Embryonic facial prominence (tissue), 1 donor: ENCODE results near the gene RYR3.

Experiments
- DNase-seq: peaks from one replicate; pipeline ENCODE4 v3.0.0-alpha.2; 2016; ENCODE audit errors: extremely low spot score

RYR3 gene

GRCh38 chr15:33700695-33701303 is 390.0 kb downstream of the RYR3 start:
- DNase-seq: peak; percentile 59

- no peak for DNase-seq
These were observed 390.5 kb downstream of the RYR3 start for GRCh38 chr15:33701304-33701696.

- DNase-seq: no peak
These were observed 395.4 kb downstream of the RYR3 start for GRCh38 chr15:33706173-33706572.

DNA sequence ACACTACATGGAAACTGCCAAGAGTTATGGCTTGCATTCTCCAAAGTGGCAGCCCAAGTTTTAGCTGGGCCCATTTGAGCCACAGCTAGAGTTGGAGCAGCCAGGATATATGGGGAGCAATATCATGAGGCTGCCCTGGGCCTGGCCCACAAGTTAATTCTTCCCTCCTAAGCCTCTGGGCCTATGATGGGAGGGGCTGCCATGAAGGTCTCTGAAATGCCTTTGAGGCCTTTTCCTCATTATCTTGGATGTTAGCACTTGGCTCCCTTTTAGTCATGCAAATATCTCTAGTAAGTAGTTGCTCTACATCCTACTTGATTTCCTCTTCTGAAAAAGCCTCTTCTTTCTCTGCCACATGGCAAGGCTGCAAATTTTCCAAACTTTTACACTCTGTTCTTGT is 400.0 kb downstream of the RYR3 start:
- DNase-seq: no peak

DNA sequence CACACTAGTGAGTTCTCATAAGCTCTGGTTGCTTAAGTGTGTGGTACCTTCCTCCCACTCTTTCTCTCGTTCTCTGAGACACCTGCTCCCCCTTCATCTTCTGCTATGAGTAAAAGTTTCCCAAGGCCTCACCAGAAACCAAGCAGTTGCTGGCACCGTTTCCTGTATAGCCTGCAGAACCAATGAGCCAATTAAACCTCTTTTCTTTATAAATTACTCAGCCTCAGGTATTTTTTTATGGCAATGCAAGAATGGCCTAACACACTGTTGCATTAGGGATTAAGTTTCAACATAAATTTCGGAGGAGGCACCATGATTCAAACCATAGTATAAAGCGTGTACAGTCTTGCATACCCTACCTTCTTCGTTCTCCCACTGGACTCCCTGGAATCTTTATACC is 405.3 kb downstream of the RYR3 start:
- no peak for DNase-seq

GRCh38 chr15:33720952-33721351 is 410.2 kb downstream of the RYR3 start:
- no peak for DNase-seq

GRCh38 chr15:33722005-33722672 is 411.4 kb downstream of the RYR3 start:
- DNase-seq: no peak

- DNase-seq: no peak
These were observed 411.9 kb downstream of the RYR3 start for GRCh38 chr15:33722673-33723015.

DNA sequence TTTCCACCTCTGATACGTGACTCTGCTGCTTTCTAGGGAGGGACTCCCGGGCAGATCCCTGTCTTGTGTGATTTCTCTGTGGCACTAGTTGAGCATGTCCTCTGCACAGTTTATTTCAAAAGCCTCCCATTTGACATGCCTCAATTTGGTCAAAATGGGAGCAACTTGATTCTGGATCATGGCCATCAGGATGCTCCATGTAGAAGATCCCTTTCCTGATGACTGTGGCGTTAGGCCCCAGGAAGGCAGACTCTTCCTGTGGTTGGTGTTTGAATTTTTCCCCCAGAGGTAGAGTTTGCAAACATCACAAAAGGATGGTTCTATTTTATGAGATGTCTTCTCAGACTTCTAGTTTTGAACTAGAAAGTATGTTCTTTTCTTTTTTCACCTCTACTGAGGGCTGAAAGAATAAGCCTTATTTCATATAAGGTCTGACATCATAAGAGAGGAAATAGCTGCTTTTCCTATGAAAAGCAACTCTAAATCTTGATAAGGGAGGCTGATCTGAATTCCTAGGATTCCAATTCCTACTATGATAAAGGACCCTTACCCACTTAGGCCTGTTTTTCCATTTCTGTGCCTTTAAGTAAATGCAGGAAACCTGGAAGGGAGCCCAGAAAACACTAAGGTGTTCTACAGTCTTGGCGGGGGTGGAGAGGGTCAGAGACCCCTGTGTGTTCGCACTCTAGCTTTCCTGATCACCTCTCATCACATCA is 413.7 kb downstream of the RYR3 start:
- DNase-seq: no peak

GRCh38 chr15:33729653-33730052 is 418.9 kb downstream of the RYR3 start:
- DNase-seq: no peak

- no peak for DNase-seq
These were observed 420.0 kb downstream of the RYR3 start for GRCh38 chr15:33730815-33731214.

DNA sequence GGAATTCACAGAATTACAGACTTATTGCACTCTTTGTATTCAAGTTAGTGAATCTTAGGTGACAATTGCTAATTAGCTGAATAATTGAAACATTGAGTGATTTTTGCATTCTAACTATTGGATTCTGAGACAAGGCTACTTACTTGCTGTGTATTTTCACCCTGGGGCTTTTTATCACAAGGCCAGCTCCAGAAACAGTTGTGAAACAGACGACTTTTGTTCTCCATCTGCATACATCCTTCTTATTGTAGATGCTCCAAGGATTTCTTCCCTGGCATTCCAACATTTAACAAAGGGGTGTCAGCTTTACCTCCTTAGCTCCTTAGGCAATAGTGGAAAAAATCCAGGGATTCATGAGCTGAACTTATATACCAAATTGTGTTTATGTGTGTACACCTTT is 424.4 kb downstream of the RYR3 start:
- DNase-seq: no peak

- DNase-seq: no peak
These were observed 425.0 kb downstream of the RYR3 start for GRCh38 chr15:33735637-33736247.

GRCh38 chr15:33737687-33738601 is 427.2 kb downstream of the RYR3 start:
- no peak for DNase-seq

DNA sequence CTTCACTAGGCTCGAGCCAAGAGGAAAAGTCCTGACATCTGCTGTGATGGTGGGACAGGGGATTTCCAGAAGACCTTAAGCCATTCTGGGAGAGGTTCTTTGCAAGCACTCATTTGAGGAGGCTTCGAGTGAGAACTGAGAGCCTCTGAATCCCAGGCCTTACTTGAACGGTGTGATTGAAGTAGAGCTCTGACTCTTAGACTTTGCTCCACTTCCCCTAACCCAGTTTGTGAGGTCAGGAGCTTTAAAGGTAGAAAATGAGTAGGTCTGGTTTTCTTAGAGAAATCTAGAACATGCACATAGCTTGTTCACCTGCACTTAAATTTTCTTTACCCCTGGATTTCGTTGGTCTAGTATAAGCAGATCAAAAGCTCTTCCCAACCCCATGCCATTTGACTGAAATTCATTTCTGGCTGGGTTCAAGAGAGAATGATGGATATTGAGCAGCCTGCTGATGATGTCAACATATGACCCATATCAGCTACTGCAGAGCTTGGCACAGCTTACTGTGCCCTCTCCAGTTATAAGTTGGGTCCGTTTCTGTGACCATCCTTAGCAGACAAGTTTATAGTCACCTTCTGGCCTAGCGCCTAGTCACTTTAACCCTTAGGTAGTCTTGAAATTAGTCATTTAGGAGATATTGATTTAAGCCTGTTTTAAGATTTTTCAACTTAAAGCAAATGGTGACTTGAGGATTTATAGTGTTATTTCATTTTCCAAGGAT is 428.3 kb downstream of the RYR3 start:
- DNase-seq: no peak

- no peak for DNase-seq
These were observed 431.5 kb downstream of the RYR3 start for GRCh38 chr15:33742306-33742705.

DNA sequence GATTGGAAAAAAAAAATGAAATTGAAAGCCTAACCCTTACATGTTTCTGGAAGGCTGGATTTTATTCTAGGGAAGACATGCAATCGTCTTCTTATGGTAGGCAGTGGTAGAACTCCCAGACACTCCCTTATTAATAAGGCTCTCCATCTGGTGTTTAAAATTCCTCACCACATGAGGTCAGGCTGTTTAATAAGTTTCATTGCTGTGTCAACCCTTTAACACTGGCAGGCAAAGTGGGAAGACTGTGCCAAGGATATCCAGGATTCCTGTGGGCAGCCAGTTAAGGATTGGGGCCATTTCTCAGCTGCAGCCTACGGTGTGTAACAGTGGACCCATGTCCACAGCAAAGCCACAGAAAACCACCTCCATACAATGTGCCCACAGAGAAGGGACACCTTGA is 432.0 kb downstream of the RYR3 start:
- DNase-seq: no peak

GRCh38 chr15:33746203-33746602 is 435.4 kb downstream of the RYR3 start:
- DNase-seq: no peak

DNA sequence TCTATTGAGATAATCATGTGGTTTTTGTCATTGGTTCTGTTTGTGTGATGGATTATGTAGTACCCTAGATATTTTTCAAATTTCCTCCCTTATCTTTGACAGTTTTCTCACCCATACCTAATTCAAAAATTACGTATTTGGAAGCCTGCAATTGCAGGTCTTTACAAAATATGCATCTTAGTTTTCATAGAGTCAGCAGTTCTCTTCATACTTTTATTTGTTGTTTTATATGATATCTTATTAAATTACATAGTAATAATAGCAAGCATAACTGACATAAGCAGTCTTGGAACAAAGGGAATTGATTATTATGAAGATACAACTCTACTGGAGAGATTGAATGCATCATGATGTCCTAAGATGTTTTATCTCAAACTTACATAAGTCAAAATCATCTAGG is 442.2 kb downstream of the RYR3 start:
- DNase-seq: no peak

DNA sequence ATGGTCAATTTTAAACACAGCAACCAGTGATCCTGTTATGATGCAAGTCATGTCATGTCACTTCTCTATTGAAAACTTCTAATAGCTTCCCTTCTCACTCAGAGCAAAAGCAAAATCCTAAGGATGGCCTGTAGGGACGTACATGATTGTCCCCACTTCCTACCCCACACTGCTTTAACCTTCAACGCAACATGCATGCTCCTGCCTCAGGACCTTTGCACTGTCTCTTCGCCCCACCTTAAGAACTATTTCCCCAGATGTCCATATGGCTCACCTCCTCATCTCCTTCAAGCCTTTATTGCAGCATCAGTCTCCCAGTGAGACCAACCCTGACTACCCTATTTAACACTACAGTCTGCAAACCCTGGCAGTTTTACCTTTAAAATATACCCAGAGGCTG is 443.5 kb downstream of the RYR3 start:
- DNase-seq: no peak

DNA sequence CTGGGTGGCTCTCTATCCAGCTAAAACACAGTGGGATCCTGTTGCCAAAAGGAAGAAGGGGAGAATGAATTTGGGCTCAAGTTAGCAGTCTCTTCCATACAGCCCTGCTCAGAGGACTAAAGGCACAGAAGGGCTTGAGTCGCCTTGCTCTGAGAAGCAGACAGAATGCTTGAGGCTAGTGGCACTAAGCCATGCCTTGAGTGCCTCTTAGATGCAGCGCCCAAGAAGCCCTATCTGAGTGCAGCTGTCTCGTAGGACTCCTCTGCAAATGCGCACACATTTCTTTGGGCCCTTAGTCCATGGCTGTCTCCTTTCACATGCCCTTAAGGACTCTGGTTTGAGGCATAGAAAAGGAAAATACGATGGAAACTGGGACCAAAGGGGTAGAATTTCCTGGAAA is 446.2 kb downstream of the RYR3 start:
- no peak for DNase-seq
